Stimulated activated CD8-positive, alpha-beta memory T cell treated with anti-CD3 and anti-CD28 coated beads, Interleukin-15, amount 100 ng/mL, for 24 hours (primary cell): ENCODE data around the gene SLC25A30.
"Not testable (repeated sequence)": the region's sequence is repeated elsewhere in the genome, so short reads cannot be mapped to it uniquely, and the experiment has no call there.

ENCODE experiments used
- DNase-seq: peaks from one replicate; pipeline ENCODE4 v3.0.0-alpha.2; 2020; ENCODE audit warnings: low read depth

The SLC25A30 gene

GRCh38 chr13:45367358-45367757 is 50.8 kb downstream of the SLC25A30 start:
- peak; percentile 38 for DNase-seq

- DNase-seq: no peak
These were observed 52.7 kb downstream of the SLC25A30 start for GRCh38 chr13:45365558-45365885.

- DNase-seq: no peak
These were observed 53.2 kb downstream of the SLC25A30 start for GRCh38 chr13:45364876-45365557.

GRCh38 chr13:45362939-45363338 is 55.2 kb downstream of the SLC25A30 start:
- DNase-seq: no peak

- no peak for DNase-seq
These were observed 56.5 kb downstream of the SLC25A30 start for GRCh38 chr13:45361596-45362206.

GRCh38 chr13:45356966-45357672 is 61.1 kb downstream of the SLC25A30 start:
- no peak for DNase-seq

- no peak for DNase-seq
These were observed 64.3 kb downstream of the SLC25A30 start for GRCh38 chr13:45353895-45354294.

GRCh38 chr13:45352031-45352430 is 66.1 kb downstream of the SLC25A30 start:
- no peak for DNase-seq

- DNase-seq: no peak
These were observed 68.0 kb downstream of the SLC25A30 start for GRCh38 chr13:45350152-45350551.

- no peak for DNase-seq
These were observed 68.7 kb downstream of the SLC25A30 start for GRCh38 chr13:45349438-45349837.

GRCh38 chr13:45344064-45344463 is 74.1 kb downstream of the SLC25A30 start:
- not testable (repeated sequence) for DNase-seq
